CD4-positive, alpha-beta T cell treated with Interleukin-17A for 4 hours (primary cell): ENCODE results near the gene FAM110A.
"Not testable (repeated sequence)": the region's sequence is repeated elsewhere in the genome, so short reads cannot be mapped to it uniquely, and the experiment has no call there.

Source experiments
- DNase-seq: peaks from one replicate; pipeline ENCODE4 v3.0.0-alpha.2; 2020; ENCODE audit warnings: mixed read lengths

Gene FAM110A

DNA sequence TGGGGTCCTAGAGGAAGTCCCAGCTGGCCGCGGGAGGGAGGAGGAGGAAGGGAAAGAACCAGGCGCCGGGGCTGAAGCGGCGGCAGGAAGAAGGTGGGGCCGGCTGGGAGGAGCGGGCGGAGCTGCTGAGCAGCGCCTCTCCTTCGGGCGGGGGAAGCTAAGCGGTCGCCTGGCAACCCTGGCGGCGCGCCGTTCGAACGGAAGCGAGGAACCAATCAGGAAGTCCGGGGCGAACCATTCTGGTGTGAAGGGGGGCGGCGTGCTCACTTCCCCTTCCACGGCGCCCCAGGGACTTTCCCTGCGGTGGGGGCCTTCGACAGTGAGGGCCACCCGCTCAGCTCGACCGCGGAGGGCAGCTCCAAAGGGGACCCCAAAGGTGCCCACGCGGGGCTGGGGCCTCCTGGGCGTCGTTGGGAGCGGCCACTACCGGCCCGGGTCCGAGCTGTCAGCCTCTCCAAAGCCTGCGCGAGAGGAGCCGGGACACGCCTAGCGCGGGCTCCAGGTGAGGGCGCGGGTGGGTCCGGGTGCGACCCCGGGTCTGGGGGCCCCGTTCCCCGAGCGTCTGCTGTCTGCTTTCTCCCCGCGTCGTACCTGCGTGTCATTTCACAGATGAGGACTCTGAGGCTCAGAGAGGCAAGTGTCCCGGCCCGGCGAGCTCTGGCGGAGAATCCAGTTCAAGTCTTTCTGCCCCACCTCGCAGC is at the start of gene FAM110A:
Gene FAM110A (plus strand): TSS at position 266 of the 701 bp plus-strand sequence. CDS start 11,090 bp downstream, outside the sequence.
- peak; percentile 96 for DNase-seq

DNA sequence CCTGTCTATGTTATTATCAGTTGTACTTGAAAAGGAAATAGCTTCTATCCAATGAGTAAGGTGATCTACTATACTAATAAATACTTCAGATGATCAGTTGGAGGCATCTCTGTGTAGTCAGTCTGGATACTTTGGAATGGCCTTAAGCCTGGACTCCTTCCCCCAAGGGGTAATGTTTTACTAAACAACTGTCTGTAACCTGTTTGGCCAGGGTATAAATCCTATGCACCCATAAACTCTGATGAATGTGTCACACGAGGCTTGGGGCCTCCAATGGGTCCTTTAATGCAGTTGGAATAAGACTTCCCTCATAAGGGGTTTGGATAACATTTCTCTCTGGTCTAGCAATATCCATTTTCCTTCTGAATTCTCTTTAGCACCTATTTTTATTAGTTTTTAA is 45.7 kb upstream of the FAM110A start:
- no peak for DNase-seq

DNA sequence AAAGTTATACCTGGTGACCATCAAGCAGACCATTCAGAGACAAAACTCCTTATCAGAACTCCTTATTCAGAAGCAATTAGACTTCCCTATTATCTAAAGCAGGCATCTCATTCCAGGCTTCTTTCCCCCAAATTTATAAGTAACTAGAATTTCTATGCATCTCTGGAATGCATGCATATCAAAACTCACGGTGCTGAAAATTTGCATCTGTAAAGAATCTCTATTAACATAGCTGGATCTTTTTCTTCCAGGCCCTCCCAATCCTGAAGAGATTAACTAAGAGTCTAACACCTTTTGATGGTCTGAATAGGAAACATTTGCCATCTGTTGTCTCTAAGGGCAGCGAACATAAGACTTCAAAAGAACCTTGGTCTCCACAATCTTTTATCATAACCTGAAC is 42.5 kb upstream of the FAM110A start:
- DNase-seq: no peak

DNA sequence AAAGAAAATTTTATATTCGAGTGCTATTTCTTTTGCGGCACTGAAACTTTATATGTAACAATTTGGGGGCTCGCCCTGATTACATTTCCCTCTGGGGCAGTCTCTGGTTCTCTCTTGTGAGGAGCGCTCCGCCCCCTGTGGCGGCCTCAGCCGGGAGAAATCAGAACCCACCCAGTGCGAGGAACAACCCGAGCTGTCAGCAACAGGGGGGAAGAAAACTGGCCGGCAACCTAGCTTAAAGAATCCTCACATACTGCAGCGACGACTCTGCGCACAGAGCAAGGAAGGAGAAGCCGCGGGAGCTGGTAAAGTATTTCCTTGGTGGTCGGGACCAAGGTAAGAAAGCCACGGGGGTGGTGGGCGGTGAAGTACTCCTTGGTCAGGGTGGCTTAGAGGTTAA is 41.3 kb upstream of the FAM110A start:
- DNase-seq: no peak

DNA sequence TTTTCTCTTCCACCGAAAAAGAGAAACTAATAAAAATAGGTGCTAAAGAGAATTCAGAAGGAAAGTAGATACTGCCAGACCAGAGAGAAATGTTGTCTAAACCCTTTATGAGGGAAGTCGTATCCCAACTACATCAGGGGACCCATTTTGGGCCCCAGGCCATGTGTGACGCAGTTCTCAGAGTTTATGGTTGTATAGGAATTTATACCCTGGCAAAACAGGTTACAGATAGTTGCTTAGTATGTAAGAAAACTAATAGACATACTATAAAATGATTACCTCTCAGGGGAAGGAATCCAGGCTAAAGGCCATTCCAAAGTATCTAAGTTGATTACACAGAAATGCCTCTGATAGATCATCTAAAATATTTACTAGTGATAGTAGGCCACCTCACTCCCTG is 36.6 kb upstream of the FAM110A start:
- DNase-seq: no peak

DNA sequence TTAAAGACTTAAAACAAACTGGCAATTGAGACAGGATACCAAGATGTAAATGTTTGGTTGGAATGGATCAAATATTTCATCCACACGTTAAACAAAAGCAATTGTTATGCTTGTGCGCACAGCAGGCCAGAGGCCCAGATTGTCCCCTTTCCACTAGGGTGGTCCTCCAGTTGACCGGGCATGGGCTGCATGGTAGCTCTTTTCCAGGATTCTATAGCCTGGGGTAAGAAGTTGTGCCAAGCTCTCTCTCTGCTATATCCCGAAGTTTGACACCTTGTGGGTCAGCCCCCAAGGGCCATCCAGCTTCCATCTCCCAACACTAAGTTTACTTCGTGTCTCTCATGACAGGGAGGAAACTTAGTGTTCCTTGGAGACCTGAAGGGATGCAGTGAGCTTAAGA is 34.8 kb upstream of the FAM110A start:
- not testable (repeated sequence) for DNase-seq

DNA sequence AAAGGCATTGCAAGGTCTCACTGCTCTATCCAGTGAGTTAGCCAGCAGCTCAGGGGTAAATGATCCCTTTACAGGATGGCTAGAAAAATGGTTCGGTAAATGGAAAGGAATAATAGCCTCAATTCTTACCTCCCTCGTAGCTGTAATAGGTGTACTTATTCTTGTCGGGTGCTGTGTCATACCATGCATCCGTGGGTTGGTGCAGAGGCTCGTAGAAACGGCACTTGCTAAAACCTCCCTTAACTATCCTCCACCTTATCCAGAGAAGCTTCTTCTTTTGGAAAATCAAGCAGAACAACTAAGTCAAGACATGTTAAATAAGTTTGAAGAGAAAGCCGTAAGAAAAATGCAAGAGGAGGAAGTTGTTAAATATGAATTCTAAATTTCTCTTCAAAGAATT is 33.5 kb upstream of the FAM110A start:
- DNase-seq: not testable (repeated sequence)

DNA sequence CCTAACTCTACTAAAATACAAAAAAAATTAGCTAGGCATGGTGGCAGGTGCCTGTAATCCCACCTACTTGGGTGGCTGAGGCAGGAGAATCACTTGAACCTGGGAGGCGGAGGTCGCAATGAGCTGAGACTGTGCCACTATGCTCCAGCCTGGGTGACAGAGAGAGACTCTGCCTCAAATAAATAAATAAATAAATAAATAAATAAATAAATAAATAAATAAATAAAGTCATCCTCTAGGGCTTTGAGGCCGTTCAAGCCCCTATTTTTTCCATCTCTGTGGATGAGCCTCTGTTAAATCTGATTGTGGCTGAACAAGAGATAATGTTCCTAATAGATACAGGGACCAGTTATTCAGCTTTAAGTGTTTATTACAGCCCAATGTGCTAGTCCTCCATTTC is 31.8 kb upstream of the FAM110A start:
- no peak for DNase-seq

DNA sequence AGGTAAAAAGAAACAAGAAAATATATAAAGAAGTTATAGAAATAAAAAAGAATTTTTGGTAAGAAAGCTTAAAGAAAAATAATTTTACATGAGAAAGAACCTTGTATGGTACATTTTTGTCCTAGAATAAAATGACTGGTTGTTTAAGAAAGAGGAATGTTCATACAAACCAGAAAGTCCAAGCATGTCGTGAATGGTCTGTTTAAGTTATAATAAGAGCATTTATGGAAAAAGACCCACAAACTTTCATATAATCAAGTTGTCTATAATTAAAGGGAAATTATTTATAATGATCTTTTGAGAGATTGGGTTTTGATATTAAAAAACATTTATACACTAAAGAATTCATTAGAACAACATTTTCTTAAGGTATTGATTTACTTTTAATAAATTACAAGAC is 27.8 kb upstream of the FAM110A start:
- no peak for DNase-seq

DNA sequence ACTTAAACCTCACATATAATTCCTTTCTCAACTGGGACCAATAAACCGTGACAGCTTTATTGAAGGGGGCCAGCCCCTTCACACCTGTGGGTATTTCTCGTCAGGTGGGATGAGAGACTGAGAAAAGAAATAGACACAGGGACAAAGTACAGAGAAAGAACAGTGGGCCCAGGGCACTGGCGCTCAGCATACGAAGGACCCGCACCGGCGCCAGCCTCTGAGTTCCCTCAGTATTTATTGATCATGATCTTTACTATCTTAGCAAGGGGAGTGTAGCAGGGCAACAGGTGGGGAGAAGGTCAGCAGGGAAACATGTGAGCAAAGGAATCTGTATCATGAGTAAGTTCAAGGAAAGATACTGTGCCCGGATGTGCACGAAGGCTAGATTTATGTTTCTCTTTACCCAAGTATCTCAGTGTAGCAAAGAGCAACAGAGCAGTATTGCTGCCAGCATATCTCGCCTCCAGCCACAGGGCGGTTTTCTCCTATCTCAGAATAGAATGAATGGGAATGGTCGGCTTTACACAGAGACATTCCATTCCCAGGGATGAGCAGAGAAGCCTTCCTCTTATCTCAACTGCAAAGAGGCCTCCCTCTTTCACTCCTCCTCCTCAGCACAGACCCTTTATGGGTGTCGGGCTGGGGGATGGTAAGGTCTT is 21.6 kb upstream of the FAM110A start:
- DNase-seq: not testable (repeated sequence)

DNA sequence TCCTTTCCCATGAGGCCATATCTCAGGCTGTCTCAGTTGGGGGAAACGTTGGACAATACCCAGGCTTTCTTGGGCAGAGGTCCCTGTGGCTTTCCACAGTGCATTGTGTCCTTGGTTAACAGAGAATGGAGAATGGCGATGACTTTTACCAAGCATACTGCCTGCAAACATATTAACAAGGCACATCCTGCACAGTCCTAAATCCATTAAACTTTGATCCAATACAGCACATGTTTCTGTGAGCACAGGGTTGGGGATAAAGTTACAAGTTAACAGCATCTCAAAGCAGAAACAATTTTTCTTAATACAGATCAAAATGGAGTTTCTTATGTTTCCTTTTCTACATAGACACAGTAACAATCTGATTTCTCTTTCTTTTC is 21.1 kb upstream of the FAM110A start:
- not testable (repeated sequence) for DNase-seq

DNA sequence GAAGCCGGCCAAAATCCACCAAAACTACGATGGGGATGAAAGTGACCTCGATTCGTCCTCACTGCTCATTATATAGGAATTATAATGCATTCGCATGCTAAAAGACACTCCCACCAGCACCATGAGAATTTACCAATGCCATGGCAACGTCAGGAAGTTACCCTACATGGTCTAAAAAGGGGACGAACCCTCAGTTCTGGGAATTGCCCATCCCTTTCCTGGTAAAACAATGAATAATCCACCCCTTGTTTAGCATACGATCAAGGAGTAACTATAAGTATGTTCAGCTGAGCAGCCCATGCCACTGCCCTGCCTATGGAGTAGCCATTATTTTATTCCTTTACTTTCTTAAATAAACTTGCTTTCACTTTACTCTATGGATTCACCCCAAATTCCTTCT is 20.1 kb upstream of the FAM110A start:
- DNase-seq: no peak

DNA sequence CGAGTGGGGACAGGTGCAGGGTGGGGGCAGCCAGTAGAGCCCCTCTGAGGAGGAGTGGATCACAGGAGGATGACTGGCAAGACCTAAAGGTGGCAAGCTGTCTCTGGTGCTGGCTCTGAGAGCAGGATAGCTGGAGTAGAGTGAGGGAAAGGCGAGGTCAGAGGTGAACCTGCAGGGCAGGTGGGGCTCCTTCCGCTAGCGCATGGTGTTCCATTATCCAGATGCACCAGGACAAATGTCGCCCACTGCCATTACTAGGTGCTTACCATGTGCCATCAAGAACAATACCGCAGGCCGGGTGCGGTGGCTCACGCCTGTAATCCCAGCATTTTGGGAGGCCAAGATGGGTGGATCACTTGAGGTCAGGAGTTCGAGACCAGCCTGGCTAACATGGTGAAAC is 18.3 kb upstream of the FAM110A start:
- no peak for DNase-seq

DNA sequence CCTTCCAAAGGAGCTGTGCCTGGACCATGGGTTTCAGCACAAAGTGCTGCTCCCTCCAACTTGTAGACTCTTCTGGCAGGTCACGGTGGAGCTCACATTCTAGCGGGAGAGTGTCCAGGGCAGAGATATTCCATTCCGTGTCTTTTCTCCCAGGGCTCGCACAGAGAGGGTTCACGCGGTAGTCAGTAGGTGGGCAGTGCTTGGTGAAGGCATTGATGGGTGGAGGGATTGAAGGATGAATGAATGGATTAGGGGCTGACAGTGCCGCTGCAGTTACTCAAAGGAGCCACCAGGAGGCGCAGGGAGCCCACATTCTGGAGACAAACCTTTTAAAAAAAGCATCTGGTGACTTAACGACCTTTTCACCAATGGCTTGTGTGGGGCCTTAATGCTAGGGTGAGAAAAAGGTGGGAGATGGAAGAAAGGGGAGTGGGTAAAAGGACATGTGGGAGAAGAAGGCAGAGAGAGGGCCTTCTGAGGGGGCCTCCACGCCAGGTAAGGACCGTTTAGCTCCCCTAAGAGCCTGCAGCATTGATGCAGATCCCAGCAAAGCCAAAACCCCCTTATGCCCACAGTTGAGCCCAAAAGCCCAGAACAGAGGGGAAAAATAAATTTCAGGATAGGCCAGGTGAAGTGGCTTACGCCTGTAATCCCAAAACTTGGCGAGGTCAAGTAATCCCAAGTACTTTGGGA is 17.5 kb upstream of the FAM110A start:
- peak; percentile 79 for DNase-seq

DNA sequence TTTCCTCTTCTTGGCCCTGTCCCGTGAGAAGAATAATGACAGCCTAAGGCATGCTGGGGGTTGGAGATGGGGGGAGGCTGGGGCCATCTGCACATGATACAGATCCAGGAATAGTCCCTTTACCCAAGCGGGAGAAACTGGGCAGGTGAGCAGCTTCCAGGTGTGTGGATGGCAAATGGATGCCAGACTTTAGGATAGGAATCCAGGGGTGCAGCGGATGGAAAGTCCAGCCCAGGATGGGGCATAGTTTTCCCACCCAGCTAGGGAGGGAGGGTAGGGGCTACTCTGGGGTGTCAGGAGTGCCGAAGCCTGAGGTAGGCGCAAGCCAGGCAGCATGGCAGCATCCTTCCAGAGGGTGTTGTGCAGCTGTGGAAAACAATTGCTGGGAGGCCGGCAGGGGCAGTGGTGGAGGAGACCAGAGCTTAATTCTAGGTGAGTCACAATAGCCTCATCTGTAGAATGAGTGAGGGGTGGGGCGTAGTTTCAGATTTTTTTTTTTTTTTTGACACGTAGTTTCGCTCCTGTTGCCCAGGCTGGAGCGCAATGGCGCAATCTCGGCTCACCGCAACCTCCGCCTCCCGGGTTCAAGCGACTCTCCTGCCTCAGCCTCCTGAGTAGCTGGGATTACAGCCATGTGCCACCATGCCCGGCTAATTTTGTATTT is 15.4 kb upstream of the FAM110A start:
- DNase-seq: no peak

DNA sequence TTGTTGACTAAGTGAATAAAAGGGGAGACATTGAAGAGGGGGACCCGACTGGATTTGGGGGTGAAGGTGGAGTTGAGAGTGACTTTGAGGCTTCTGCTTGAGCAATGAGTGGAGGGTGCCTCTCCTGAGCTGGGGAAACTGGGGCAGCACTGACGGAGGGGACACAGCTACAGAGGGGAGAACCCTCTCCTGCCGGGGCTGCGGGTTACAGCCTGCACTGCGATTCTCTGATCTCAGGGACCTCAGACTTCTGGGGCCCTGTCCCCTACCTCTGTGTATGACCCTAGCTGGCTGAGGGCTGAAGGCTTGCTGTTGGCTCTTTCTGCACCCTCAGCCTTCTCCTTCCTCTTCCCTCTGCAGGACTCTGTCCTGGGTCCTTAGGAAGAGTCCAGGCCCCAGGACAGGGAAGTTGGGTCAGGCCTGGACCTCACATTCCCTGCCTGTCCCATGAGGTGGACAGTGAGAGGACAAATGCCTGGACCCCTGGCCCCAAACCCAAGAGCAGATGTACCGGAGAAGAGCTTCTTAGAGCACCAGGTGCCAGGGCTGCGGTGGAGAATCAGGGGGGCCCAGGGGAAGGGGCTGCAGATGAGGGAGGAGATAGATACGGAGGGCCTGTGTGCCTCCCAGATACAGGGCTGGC is 13.7 kb upstream of the FAM110A start:
- DNase-seq: no peak

DNA sequence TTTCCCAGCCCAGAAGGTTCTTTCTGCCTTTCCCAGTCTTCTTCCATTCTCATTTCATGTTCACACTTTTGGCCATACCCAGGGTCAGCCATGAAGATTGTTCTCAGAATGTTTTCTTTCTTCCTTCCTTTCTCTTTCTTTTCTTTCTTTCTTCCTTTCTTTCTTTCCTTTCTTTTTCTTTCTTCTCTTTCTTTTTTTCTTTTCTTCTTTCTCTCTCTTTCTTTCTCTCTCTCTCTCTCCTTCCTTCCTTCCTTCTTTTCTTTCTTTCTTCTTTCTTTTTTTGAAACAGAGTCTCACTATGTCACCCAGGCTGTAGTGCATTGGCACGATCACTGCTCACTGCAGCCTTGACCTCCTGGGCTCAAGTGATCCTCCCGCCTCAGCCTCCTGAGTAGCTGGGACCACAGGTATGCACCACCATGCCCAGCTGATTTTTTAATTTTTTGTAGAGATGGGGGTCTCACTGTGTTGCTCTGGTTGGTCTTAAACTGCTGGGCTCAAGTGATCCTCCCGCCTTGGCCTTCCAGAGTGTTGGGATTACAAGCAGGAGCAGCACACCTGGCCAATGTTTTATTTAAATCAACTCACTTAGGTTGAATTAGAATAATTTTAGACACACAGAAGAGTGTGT is 13.1 kb upstream of the FAM110A start:
- no peak for DNase-seq

DNA sequence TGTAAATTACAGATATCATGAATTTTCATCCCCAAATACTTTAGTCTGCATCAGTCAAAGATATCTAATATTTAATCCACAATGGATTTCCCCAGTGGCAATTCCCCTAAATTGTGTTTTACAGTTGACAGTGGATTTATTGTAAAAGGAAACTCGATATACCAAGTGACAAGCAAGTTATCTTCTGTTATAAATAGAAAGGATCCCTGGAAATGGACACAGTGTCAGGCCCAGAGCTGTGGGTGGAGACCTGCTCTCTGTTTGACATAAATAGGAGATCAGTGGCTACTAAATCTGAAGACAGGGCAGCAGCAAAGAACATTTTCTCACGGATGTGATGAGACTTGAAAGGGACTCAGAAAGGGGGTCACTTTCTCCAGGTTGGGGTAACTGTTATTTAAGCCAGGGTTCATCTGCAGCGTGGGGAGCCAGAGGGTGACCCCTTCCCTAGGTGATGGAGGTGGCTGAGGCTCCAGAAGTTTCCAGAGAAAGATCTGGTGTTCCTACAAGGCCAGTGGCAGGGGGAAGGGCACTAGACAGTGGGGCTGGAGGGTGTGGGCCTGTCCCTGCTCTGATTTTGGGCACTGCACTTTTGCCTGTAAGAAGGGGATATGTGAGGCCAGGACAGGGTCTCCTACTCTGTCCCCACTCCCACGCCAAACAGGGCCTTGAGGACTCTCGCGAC is 12.3 kb upstream of the FAM110A start:
- no peak for DNase-seq

DNA sequence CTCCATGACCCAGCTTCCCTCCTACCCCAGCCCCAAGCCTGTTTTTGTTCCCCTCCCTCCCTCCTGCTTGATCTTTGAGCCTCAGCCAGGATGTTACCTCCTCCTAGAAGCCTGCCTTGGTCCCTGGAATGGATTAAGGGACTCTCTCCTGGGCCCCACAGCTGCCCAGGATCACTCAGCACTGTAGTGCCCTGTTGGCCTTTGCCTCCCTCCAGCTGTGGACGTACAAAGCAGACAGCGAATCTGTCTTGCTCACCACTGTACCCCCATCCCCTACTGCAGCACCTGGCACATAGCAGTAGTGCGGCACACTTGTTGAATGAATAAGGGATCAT is 11.8 kb upstream of the FAM110A start:
- no peak for DNase-seq

DNA sequence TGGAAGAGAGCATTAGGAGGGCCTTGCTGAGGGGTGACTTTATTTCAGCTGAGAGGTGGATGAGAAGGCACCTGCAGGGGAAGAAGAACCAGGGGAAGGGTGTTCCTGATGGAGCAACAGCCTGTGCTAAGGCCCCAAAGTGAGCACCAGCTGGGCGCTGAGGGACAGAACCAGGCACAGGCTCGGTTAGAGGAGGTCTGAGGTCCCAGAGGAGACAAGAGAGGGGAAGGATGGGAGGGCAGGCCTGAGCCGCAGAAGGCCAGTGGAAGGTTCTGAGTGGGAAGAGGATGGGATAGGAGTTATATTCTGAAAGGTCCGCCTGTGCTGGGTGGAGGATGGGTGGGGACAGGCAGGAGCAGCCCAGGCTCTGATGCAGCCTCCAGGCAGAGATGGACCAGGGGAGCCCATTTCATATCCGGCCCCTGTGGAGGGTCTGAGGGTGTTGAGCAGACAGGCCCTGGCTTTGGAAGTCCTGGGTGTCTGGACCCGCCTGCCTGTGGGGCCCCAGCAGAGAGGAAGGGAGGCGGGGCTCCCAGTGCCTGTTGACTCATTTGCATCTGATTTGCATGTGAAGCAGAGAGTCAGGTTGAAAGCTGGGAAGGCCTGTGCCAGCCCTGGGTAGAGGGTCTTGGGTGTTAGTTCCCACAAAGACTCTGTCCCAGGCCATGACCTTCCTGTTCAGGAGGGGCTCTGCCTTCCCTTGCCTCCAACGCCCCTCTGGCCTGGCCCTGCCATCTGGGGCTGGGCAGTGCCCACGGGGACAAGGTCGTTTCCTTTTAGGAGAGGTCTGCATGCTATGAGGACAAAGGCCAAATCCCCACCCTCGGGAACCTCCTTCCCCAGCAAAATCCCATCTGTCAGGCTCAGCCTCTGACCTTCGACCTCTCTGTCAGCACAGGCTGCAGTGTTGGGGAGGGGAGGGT is 10.6 kb upstream of the FAM110A start:
- no peak for DNase-seq

DNA sequence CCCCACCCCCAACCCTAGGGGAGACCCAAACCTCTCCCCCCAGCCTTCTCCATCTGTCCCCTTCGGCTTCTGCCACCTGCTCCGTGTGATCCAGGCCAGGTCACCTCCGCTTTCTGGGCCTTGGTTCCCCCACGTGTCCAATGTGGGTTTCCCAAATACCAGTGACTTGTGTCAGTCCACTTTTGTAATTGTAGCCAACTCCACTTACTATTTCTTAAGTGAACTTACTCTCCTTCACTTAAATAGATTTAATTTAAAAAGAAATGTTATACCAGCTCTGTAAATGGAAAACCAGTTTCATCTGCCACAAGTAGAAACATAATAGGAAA is 10.0 kb upstream of the FAM110A start:
- DNase-seq: no peak
